Cardiac fibroblast (primary cell): ENCODE measurements around the gene AOC3.

Experiments used
- DNase-seq, 2 donors: peaks; one replicate each; pipeline versions ENCODE4 v3.0.0 to v3.0.0-alpha.2; 2010; ENCODE audit warnings: low read depth in 2 of 2
- H3K4me3 ChIP-seq, 2 donors: replicated peaks in 1 of 2; 1 replicate in 1 of 2; 2 replicates in 1 of 2; pipeline ENCODE4 v1.5.1; 2011; ENCODE audit warnings: low read depth in 2 of 2, low read length in 2 of 2, mild to moderate bottlenecking in 2 of 2, moderate library complexity in 1 of 2
- CTCF ChIP-seq: IDR thresholded peaks from one replicate; pipeline ENCODE4 v1.5.1; 2011; ENCODE audit warnings: low read depth, mild to moderate bottlenecking, low read length, inconsistent platforms

AOC3 gene

DNA sequence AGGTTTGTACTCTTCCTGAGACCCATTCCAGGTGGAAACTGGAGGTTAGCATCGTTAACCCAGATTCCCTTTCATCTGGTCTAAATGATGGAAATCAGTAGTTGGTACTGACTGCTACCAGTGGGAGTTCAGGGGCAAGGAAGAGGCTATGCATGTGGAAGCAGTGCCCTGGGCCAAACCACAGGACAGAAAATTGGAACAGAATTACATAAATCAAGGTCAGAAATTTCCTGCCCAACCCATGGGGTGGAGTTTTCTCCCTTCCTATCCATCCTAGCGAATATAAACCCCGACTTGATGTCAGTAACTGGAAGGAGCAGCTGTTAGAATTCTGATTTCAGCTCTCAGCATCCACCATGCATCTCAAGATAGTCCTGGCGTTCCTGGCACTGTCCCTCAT lies 6.7 kb upstream of the AOC3 start, which contains the start of gene AOC2:
TSS of gene AOC2 (plus strand) at position 310 of the 400 bp plus-strand sequence. CDS start at position 357, 47 bp downstream.
- DNase-seq: peak in 1 of 2 donors; percentile 64
- H3K4me3 ChIP-seq: no peak within 1 kb of the TSS
- TF ChIP-seq CTCF: no peak

- no peak for TF ChIP-seq CTCF
- H3K4me3 ChIP-seq: no peak overlapping the region
- DNase-seq: no peak
Observed at GRCh38 chr17:42844761-42845555, 6.0 kb upstream of the AOC3 start.

- TF ChIP-seq CTCF: no peak
- no peak for DNase-seq
- no peak overlapping the region for H3K4me3 ChIP-seq
Observed at GRCh38 chr17:42845556-42845917, 5.5 kb upstream of the AOC3 start.

DNA sequence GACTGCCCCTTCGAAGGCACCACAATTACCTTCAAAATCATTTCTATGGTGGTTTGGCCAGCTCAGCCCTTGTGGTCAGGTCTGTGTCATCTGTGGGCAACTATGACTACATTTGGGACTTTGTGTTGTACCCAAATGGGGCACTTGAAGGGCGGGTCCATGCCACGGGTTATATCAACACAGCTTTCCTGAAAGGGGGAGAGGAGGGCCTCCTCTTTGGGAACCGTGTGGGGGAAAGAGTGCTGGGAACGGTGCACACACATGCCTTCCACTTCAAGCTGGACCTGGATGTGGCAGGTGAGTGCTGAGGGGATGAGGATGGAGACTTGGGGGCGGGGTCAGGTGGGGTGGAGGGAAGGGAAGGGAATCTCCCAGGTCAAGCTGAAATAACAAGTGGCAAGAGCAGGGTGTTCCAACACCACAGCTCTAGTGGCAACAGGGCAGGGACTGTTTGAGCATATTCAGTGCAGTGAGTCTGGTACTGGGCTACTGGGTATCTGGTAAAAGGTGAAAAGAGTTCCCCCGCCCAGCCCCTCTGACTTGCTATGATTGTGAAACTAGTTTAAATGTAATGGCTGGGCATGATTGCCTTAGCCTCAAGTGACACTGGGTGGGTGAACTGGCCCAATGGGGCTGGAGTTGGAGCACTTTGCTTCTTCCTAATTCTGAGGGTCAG lies 4.9 kb upstream of the AOC3 start:
- no peak for DNase-seq
- no peak overlapping the region for H3K4me3 ChIP-seq
- no peak for TF ChIP-seq CTCF

DNA sequence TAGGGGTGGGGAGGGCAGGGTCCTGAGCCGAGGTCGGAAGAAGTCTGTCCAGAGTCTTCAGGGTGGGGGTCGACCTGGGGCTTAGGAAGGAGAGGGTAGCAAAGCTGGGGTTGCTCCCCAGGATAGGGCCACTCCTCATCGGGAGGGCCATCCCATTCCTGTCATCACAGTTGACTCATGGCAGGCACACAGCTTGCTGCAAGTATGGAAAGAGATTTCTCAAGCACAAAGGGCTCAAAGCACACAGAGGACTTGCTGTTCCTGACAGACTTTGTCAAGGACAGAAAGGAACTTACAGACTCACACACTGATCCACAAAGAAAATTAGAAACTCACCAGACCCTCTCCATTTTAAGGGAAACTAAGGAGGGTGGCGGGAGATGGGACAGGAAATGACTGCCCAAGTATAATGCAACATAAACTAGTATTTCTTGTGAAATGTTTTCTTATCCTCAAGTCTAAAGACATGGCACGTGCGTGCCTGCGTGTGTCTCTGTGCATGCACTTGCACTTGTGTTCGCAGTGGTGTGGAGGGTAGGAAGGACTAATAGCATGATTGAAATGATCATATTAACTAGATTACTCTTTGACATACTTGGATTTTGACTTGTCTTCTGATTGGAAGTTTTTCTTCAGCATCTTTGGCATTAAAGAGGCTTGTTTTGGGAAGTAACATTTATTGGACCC lies 4.3 kb upstream of the AOC3 start:
- no peak overlapping the region for H3K4me3 ChIP-seq
- TF ChIP-seq CTCF: no peak
- DNase-seq: peak; percentile 59 to 80

GRCh38 chr17:42848093-42848492 lies 2.9 kb upstream of the AOC3 start:
- no peak for TF ChIP-seq CTCF
- no peak overlapping the region for H3K4me3 ChIP-seq
- no peak for DNase-seq
